Measurements from ENCODE around the gene PLEKHG7.

GRCh38 chr12:92668739-92669138 lies 34.0 kb upstream of the PLEKHG7 start:
- no peak for TF ChIP-seq SUZ12 (IDR thresholded peaks at IDR 0.05; ENCODE audit: unreplicated experiment)
- TF ChIP-seq CTCF (IDR thresholded peaks at IDR 0.05 in 2 of 3, conservative IDR thresholded peaks at IDR 0.05 in 1 of 3; ENCODE audit: control insufficient read depth in 2 of 3, extremely low read depth in 1 of 3, insufficient read depth in 1 of 3, low read depth in 3 of 3, low read length in 3 of 3) = no peak
- no peak for TF ChIP-seq IKZF1 (conservative IDR thresholded peaks at IDR 0.05)
- TF ChIP-seq EP300 (IDR thresholded peaks at IDR 0.05; ENCODE audit: borderline replicate concordance in 1 of 2, control insufficient read depth in 1 of 2, low read depth in 2 of 2, low read length in 2 of 2) = no peak
- no peak for TF ChIP-seq NR2C2 (IDR thresholded peaks at IDR 0.05; ENCODE audit: borderline replicate concordance, control insufficient read depth, insufficient read length, low read depth)
- no peak for TF ChIP-seq HCFC1 (IDR thresholded peaks at IDR 0.05; ENCODE audit: low read length)
- no peak for TF ChIP-seq ZBTB33 (IDR thresholded peaks at IDR 0.05)
- no peak for TF ChIP-seq ZBTB4 (CRISPR knock-in tag; IDR thresholded peaks at IDR 0.05)
